NT2/D1 (cell line): ENCODE measurements around the gene KIF1A.
"Not testable (repeated sequence)": the region's sequence is repeated elsewhere in the genome, so short reads cannot be mapped to it uniquely, and the experiment has no call there.

Source experiments
- DNase-seq: peaks from one replicate; pipeline ENCODE4 v3.0.0-alpha.2; 2011; ENCODE audit warnings: low read depth, low spot score
- H3K27me3 ChIP-seq: 2 replicates; pipeline ENCODE4 v1.6.0; 2011; ENCODE audit warnings: mild to moderate bottlenecking; ENCODE audit not compliant: insufficient read length, insufficient read depth
- H3K36me3 ChIP-seq: 2 replicates; pipeline ENCODE4 v1.6.1; 2011; ENCODE audit warnings: mild to moderate bottlenecking, low read length, mixed read lengths; ENCODE audit not compliant: insufficient read depth, insufficient read length
- H3K4me1 ChIP-seq: 2 replicates; pipeline ENCODE4 v1.5.1; 2011; ENCODE audit not compliant: insufficient read depth, insufficient read length
- H3K4me3 ChIP-seq: 2 replicates; pipeline ENCODE4 v1.5.1; 2011; ENCODE audit warnings: low read depth; ENCODE audit not compliant: insufficient read length
- H3K9ac ChIP-seq: 2 replicates; pipeline ENCODE4 v1.6.0; 2011; ENCODE audit warnings: low read depth; ENCODE audit not compliant: insufficient read length
- H3K9me3 ChIP-seq: 2 replicates; pipeline ENCODE4 v1.5.1; 2011; ENCODE audit warnings: mild to moderate bottlenecking, low read length; ENCODE audit not compliant: insufficient read depth
- SUZ12 ChIP-seq: IDR thresholded peaks from 2 replicates; pipeline ENCODE4 v1.6.1; 2011; ENCODE audit not compliant: insufficient read length, insufficient read depth; ENCODE audit errors: extremely low read depth
- YY1 ChIP-seq: IDR thresholded peaks from 2 replicates; pipeline ENCODE4 v1.6.1; 2011; ENCODE audit not compliant: insufficient read length, insufficient read depth
- ZNF274 ChIP-seq: IDR thresholded peaks from 2 replicates; pipeline ENCODE4 v1.6.1; 2011; ENCODE audit warnings: mild to moderate bottlenecking, low read depth, low read length

KIF1A gene

GRCh38 chr2:240686460-240686859 lies 133.6 kb downstream of the KIF1A start:
- peaks cover 3% of the 10 kb centered on the region for H3K4me1 ChIP-seq
- no peaks in the 10 kb centered on the region for H3K27me3 ChIP-seq
- H3K36me3 ChIP-seq: no peaks in the 10 kb centered on the region
- no peak overlapping the region for H3K4me3 ChIP-seq
- TF ChIP-seq SUZ12 (no peak), ZNF274 (no peak), YY1 (no peak)
- DNase-seq: no peak
- H3K9ac ChIP-seq: no peak overlapping the region
- H3K9me3 ChIP-seq: no peaks in the 10 kb centered on the region

GRCh38 chr2:240685771-240686371 lies 134.1 kb downstream of the KIF1A start:
- Histone ChIP-seq H3K9ac (no peak overlapping the region), H3K36me3 (no peaks in the 10 kb centered on the region), H3K4me1 (peaks cover 3% of the 10 kb centered on the region), H3K27me3 (no peaks in the 10 kb centered on the region), H3K9me3 (no peaks in the 10 kb centered on the region), H3K4me3 (no peak overlapping the region)
- no peak for DNase-seq
- TF ChIP-seq SUZ12: no peak
- TF ChIP-seq ZNF274: no peak
- no peak for TF ChIP-seq YY1

DNA sequence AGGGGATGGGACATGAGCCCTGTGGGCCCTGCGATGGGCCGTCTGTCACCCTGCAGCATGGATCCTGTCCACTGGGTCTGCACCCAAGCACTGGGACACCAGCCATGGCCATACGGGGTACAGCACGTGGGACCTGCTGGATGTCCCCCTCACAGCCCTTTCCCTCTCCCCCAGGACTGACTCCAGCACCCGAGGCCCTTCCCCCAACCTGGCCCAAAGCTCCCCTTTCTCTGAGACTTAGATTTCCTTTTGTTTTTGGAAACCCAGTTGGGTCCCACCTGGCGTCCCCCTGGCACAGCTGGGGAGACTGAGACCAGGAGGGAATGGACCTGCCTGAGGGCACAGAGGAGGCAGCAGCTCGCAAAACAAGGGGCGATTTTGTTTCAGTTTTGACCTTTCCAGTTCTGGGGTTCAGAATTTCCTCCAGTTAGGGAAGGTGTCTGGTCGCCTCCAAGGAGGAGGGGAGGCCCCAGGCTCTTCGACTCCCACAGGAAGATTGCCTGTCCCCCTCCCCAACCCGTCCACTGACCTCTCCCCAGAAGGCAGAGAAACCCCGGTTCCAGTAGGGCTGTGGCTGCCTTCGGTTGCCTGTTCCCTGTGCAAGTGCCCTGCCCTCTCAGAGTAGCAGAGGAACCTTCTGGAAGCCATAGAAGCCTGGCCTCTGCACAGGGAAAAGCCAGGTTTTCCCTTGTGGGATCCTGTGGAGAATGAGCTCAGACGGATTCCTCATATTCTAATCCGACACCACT lies 135.9 kb downstream of the KIF1A start:
- H3K4me1 ChIP-seq, H3K9ac ChIP-seq, H3K9me3 ChIP-seq, H3K36me3 ChIP-seq, DNase-seq, H3K27me3 ChIP-seq, H3K4me3 ChIP-seq: not testable (repeated sequence)

DNA sequence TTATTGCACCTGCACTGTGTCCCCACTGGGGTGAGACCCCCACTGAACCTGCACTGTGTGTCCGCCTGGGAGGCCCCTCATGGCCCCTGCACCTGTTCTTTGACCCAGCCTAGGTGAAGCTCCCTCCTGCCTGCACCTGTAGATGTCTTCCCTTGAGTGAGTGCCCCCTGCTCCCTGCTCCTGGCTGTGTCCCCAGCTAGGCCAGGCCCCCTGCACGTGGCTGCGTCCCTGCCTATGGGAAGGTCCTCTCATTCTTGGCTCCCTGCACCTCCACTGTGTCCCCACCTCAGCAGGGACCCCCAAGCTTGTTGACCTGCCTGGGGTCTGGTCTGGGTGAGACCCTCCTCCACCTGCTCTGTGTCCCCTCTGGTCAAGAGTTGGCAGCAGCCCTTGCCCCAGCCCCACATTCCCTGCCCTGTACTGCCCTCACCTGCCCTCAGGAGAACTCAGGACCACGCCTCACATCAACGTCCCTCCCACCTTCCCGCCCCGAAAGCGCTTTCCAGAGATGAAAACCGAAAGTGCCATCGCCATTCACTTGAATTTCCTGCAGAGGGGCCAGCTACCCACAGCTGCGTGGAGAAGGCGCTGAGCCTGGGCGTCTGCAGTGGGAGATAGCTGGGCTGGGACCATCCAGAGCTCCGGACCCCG lies 136.6 kb downstream of the KIF1A start:
- not testable (repeated sequence) for H3K9ac ChIP-seq, DNase-seq, H3K27me3 ChIP-seq, H3K9me3 ChIP-seq, H3K4me1 ChIP-seq, H3K4me3 ChIP-seq, H3K36me3 ChIP-seq

DNA sequence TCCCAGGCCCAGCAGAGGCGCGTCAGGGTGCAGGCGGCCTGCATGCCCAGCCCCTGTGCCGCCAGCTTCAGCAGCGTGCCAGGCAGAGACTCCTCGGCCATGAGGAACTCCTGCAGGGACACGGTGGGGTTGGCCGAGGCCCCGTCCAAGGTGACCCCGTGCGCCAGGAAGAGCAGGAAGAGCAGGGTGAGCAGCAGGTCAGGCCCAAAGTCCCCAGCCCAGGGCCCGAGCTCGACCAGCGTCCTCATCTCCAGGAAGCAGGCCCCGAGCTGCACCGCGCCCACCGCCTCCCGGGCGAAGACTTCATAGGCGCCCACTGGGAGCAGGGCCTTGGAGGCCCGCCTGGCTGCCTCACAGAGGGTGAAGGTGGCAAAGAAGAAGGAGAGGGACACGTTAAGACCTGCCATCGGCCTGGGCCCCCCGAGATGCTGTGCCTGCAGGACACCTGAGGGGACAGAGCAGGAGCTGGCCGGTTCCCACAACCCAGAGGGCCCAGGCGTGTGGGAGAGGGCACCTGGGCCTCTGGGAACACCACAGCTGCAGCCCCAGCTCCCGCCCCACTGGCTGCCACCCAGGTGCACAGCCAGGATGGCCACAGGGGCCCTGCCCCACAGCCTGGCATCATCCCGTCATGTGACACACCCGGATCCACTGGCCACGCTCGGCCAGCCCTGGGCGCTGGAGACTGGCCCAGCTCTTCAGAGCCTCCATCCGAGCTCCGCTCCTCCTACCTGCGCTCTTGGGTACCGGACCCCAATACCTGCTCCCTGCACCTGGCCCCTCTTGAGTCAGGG lies 137.4 kb downstream of the KIF1A start, which contains the start of gene AQP12B:
Gene AQP12B, minus strand, starts transcription at position 455 of the 794 bp plus-strand sequence. Its CDS starts 48 bp downstream, at position 407.
- H3K36me3 ChIP-seq, H3K27me3 ChIP-seq, DNase-seq, H3K4me3 ChIP-seq, H3K9me3 ChIP-seq, H3K9ac ChIP-seq, H3K4me1 ChIP-seq: not testable (repeated sequence)

GRCh38 chr2:240680185-240680584 lies 139.8 kb downstream of the KIF1A start:
- H3K9ac ChIP-seq, H3K4me3 ChIP-seq, H3K36me3 ChIP-seq, H3K4me1 ChIP-seq, H3K27me3 ChIP-seq, DNase-seq, H3K9me3 ChIP-seq: not testable (repeated sequence)

DNA sequence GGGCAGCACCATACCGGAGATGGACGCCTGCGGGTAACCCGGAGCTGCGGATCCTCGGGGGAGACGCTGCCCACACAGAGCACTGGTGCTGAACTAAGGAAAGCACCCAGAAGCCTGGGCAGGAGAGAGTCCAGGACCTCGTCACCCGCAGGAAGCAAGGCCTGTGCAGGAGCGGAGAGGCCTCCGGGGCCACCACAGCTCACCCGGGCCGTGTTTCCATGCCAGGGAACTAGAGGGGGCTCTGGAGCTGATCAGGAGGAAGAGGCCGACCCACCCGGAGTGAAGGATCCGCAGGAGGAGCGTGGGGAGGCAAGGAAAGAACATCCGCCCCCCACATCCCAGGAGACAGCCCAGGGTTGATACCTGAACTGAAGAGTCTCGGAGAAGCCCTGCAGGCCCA lies 141.1 kb downstream of the KIF1A start:
- H3K27me3 ChIP-seq, H3K4me1 ChIP-seq, H3K36me3 ChIP-seq, H3K4me3 ChIP-seq, DNase-seq, H3K9me3 ChIP-seq, H3K9ac ChIP-seq: not testable (repeated sequence)

DNA sequence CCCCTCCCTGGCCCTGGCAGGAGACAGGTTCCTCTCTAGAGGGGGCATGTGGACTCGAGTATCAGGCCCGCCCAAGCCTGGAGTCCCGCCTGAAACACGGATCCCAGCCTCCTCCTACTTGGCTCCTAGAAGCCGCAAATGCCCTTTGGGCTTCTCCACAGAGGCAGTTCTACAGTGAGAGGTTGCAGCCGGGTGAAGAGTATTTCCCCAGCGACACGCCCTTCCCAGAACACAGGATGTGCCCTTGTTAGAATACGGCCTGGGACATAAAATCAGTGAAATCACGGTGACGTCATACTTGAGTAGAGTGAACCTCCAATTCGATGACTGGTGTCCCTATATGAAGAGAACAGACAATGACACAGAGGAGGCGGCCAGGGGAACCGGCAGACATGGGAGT lies 142.0 kb downstream of the KIF1A start:
- H3K9me3 ChIP-seq, H3K9ac ChIP-seq, H3K4me3 ChIP-seq, H3K27me3 ChIP-seq, H3K4me1 ChIP-seq, DNase-seq, H3K36me3 ChIP-seq: not testable (repeated sequence)

GRCh38 chr2:240675345-240675744 lies 144.7 kb downstream of the KIF1A start:
- DNase-seq, H3K27me3 ChIP-seq, H3K9me3 ChIP-seq, H3K4me3 ChIP-seq, H3K4me1 ChIP-seq, H3K36me3 ChIP-seq, H3K9ac ChIP-seq: not testable (repeated sequence)

- not testable (repeated sequence) for H3K27me3 ChIP-seq, H3K9me3 ChIP-seq, H3K9ac ChIP-seq, H3K36me3 ChIP-seq, H3K4me1 ChIP-seq, DNase-seq, H3K4me3 ChIP-seq
Observed at GRCh38 chr2:240674461-240675184, 145.4 kb downstream of the KIF1A start.
